ENCODE results near the gene NFAT5.

DNA sequence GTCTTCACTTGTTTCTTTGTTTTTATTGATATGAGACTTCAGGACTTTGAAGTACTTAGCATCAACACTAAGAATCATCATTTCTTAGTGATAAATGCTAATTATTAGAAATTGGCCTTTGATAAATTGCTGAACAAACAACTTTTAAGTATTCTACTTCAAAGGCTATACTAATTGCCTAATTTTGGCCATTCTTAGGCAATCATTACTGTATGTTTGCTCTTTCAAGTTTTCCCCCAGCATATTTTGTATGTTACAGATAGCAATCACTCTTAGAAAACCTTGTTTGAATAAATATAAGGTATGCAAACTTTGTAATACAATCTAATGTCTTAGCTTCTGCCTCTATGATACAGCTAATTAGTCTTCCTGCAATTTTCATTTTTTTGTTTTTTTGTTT is 114.6 kb downstream of the NFAT5 start:
- no peak for TF ChIP-seq EZH2 (IDR thresholded peaks at IDR 0.05; ENCODE audit: borderline replicate concordance, low read depth, low read length, poor library complexity, severe bottlenecking)
- TF ChIP-seq, protein P1, sequence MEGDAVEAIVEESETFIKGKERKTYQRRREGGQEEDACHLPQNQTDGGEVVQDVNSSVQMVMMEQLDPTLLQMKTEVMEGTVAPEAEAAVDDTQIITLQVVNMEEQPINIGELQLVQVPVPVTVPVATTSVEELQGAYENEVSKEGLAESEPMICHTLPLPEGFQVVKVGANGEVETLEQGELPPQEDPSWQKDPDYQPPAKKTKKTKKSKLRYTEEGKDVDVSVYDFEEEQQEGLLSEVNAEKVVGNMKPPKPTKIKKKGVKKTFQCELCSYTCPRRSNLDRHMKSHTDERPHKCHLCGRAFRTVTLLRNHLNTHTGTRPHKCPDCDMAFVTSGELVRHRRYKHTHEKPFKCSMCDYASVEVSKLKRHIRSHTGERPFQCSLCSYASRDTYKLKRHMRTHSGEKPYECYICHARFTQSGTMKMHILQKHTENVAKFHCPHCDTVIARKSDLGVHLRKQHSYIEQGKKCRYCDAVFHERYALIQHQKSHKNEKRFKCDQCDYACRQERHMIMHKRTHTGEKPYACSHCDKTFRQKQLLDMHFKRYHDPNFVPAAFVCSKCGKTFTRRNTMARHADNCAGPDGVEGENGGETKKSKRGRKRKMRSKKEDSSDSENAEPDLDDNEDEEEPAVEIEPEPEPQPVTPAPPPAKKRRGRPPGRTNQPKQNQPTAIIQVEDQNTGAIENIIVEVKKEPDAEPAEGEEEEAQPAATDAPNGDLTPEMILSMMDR (conservative IDR thresholded peaks at IDR 0.05; ENCODE audit: low read depth, low read length), result no peak

All from A673 (cell line).